Smooth muscle cell (in vitro differentiated cells): Measurements from ENCODE around the gene RELB. TPM values are rescaled to one million over a fixed set of nuclear protein-coding genes. Genes with fewer than 3 reads are reported as not detected.

Source experiments
- DNase-seq: peaks from one replicate; lab custom pipeline; 2025; ENCODE audit not compliant: unreplicated experiment; lab: John Stamatoyannopoulos, UW
- H2AFZ ChIP-seq: fragments of 200-600 bp; sonication (generic); 2 replicates; pipeline ENCODE4 v1.6.0; 2016; ENCODE audit warnings: antibody characterized with exemption, low read depth, mild to moderate bottlenecking
- H3F3A ChIP-seq: fragments of 200-600 bp; sonication (generic); 2 replicates; pipeline ENCODE4 v1.6.0; 2017; ENCODE audit warnings: antibody characterized with exemption, low read depth
- H3K27ac ChIP-seq: fragments of 200-600 bp; sonication (generic); 2 replicates; pipeline ENCODE4 v1.5.1; 2016; ENCODE audit warnings: low read depth, mild to moderate bottlenecking
- H3K27me3 ChIP-seq: fragments of 200-600 bp; sonication (generic); 2 replicates; pipeline ENCODE4 v1.6.1; 2016; ENCODE audit warnings: low read depth, mild to moderate bottlenecking
- H3K36me3 ChIP-seq: fragments of 200-600 bp; sonication (generic); 2 replicates; pipeline ENCODE4 v1.5.1; 2016; ENCODE audit warnings: low read depth
- H3K4me1 ChIP-seq: fragments of 200-600 bp; sonication (generic); 2 replicates; pipeline ENCODE4 v1.5.1; 2016; ENCODE audit warnings: low read depth
- H3K4me2 ChIP-seq: fragments of 200-600 bp; sonication (generic); 2 replicates; pipeline ENCODE4 v1.6.0; 2016; ENCODE audit warnings: mild to moderate bottlenecking
- H3K4me3 ChIP-seq: fragments of 200-600 bp; sonication (generic); 2 replicates; pipeline ENCODE4 v1.5.1; 2016; ENCODE audit warnings: mild to moderate bottlenecking
- H3K79me2 ChIP-seq: fragments of 200-600 bp; sonication (generic); 2 replicates; pipeline ENCODE4 v1.6.0; 2016; ENCODE audit warnings: low read depth, mild to moderate bottlenecking
- H3K9ac ChIP-seq: fragments of 200-600 bp; sonication (generic); 2 replicates; pipeline ENCODE4 v1.6.0; 2016; ENCODE audit warnings: low read depth
- H3K9me3 ChIP-seq: fragments of 200-600 bp; sonication (generic); replicated peaks from 2 replicates; pipeline ENCODE4 v1.5.1; 2016; ENCODE audit warnings: low read depth
- H4K20me1 ChIP-seq: fragments of 200-600 bp; sonication (generic); 2 replicates; pipeline ENCODE4 v1.6.0; 2016; ENCODE audit warnings: low read depth
- CTCF ChIP-seq: fragments of 200-600 bp; sonication (generic); IDR thresholded peaks from 2 replicates; pipeline ENCODE4 v1.5.1; 2017; ENCODE audit warnings: borderline replicate concordance, mild to moderate bottlenecking, antibody characterized with exemption; ENCODE audit not compliant: insufficient read depth, poor library complexity, severe bottlenecking
- WGBS: methylation state at CpG from one replicate; pipeline ENCODE4 v1.1.7; 2016; ENCODE audit warnings: low lambda C conversion rate; 5-methylcytosine and 5-hydroxymethylcytosine counted together
- polyA plus RNA-seq: library from polyadenylated mRNA; unstranded; fragments of >200 nt; fragmentation: Nextera tagmentation; extraction: Ambion mirVana; gene quantifications from 2 replicates; pipeline ENCODE4 v1.2.1, GENCODE V29; 2016
- small RNA-seq: library from RNA; depleted of rRNA; stranded (forward); fragments of <200 nt; gene quantifications from one replicate; pipeline ENCODE3, GENCODE V24; 2014
- total RNA-seq: library from RNA; depleted of rRNA; stranded (reverse); fragments of >200 nt; gene quantifications from 2 replicates; pipeline ENCODE4 v1.2.3, GENCODE V29; 2014

RELB gene
- total and polyA plus RNA-seq, 2 experiments from 2014 or later, result 11.2 to 27.1 TPM

- H3K4me3 ChIP-seq, result no peak overlapping the region
- WGBS, result over 99% methylated on average over 4 of the region's 4 CpGs
- H3K27me3 ChIP-seq, result no peaks in the 10 kb centered on the region
- H3K9me3 ChIP-seq, result no peaks in the 10 kb centered on the region
- no peak for TF ChIP-seq CTCF
- no peaks in the 10 kb centered on the region for H3K36me3 ChIP-seq
- H3K4me2 ChIP-seq, result no peak overlapping the region
- no peak for DNase-seq
- no peak overlapping the region for H3K27ac ChIP-seq
- peaks cover 13% of the 10 kb centered on the region for H4K20me1 ChIP-seq
- H3K4me1 ChIP-seq, result peaks cover 5% of the 10 kb centered on the region
- peaks cover 26% of the 10 kb centered on the region for H3K79me2 ChIP-seq
- H3F3A ChIP-seq, result peaks cover 8% of the 10 kb centered on the region
- H2AFZ ChIP-seq, result no peak overlapping the region
- H3K9ac ChIP-seq, result no peak overlapping the region
Measured at GRCh38 chr19:45086480-45086879, 85.2 kb downstream of the RELB start.

GRCh38 chr19:45087531-45087930 lies 86.3 kb downstream of the RELB start:
- H3K4me3 ChIP-seq, result no peak overlapping the region
- no peak for TF ChIP-seq CTCF
- H3K27me3 ChIP-seq, result no peaks in the 10 kb centered on the region
- WGBS, result 94% methylated on average over 11 of the region's 11 CpGs
- H3K9me3 ChIP-seq, result no peaks in the 10 kb centered on the region
- peaks cover 16% of the 10 kb centered on the region for H3K79me2 ChIP-seq
- no peak overlapping the region for H3K27ac ChIP-seq
- peaks cover 7% of the 10 kb centered on the region for H4K20me1 ChIP-seq
- H3K4me1 ChIP-seq, result peaks cover 5% of the 10 kb centered on the region
- H2AFZ ChIP-seq, result no peak overlapping the region
- H3K9ac ChIP-seq, result no peak overlapping the region
- H3K4me2 ChIP-seq, result no peak overlapping the region
- DNase-seq, result no peak
- peaks cover 8% of the 10 kb centered on the region for H3F3A ChIP-seq
- H3K36me3 ChIP-seq, result no peaks in the 10 kb centered on the region

Small RNA genes lying within 50 kb of the gene (small RNA-seq; reads per million reads assigned to genes)
- not detected for gene RNU6-611P

Other genes starting within 250 kb of the RELB start
- 0.40 and 0.90 TPM in 2 replicates for gene CBLC, start 223.6 kb upstream of the RELB start, total RNA-seq
- 0.87 and 2.3 TPM in 2 replicates for gene CBLC, start 223.6 kb upstream of the RELB start, polyA plus RNA-seq
- gene BCAM, start 192.4 kb upstream of the RELB start, total RNA-seq, result 1.7 and 5.0 TPM in 2 replicates
- gene BCAM, start 192.4 kb upstream of the RELB start, polyA plus RNA-seq, result 1.5 and 6.4 TPM in 2 replicates
- 91.5 and 94.6 TPM in 2 replicates for gene NECTIN2, start 155.2 kb upstream of the RELB start, total RNA-seq
- 160 and 164 TPM in 2 replicates for gene NECTIN2, start 155.2 kb upstream of the RELB start, polyA plus RNA-seq
- 38.7 and 96.0 TPM in 2 replicates for gene TOMM40, start 110.2 kb upstream of the RELB start, total RNA-seq
- 65.0 and 69.7 TPM in 2 replicates for gene TOMM40, start 110.2 kb upstream of the RELB start, polyA plus RNA-seq
- 228 and 237 TPM in 2 replicates for gene APOE, start 95.7 kb upstream of the RELB start, total RNA-seq
- gene APOE, start 95.7 kb upstream of the RELB start, polyA plus RNA-seq, result 329 and 458 TPM in 2 replicates
- gene APOC1, start 86.9 kb upstream of the RELB start, total RNA-seq, result 8.0 and 28.4 TPM in 2 replicates
- gene APOC1, start 86.9 kb upstream of the RELB start, polyA plus RNA-seq, result 28.6 and 31.5 TPM in 2 replicates
- not detected in 2 replicates for gene APOC4, start 59.2 kb upstream of the RELB start, total RNA-seq
- not detected in 2 replicates for gene APOC4, start 59.2 kb upstream of the RELB start, polyA plus RNA-seq
- 0.40 TPM in 1 of 2 replicates, not detected in the other for gene APOC2, start 55.4 kb upstream of the RELB start, total RNA-seq
- gene APOC2, start 55.4 kb upstream of the RELB start, polyA plus RNA-seq, result 0.29 and 0.61 TPM in 2 replicates
- 30.7 and 41.9 TPM in 2 replicates for gene CLPTM1, start 46.1 kb upstream of the RELB start, total RNA-seq
- 62.1 and 79.3 TPM in 2 replicates for gene CLPTM1, start 46.1 kb upstream of the RELB start, polyA plus RNA-seq
- 34.6 and 54.0 TPM in 2 replicates for gene CLASRP, start 37.6 kb downstream of the RELB start, total RNA-seq
- 24.3 and 34.3 TPM in 2 replicates for gene CLASRP, start 37.6 kb downstream of the RELB start, polyA plus RNA-seq
- 1.1 TPM in 1 of 2 replicates, not detected in the other for gene ZNF296, start 75.0 kb downstream of the RELB start, total RNA-seq
- gene ZNF296, start 75.0 kb downstream of the RELB start, polyA plus RNA-seq, result 0.21 and 1.7 TPM in 2 replicates
- 29.4 and 50.6 TPM in 2 replicates for gene GEMIN7, start 77.8 kb downstream of the RELB start, total RNA-seq
- 66.5 and 67.0 TPM in 2 replicates for gene GEMIN7, start 77.8 kb downstream of the RELB start, polyA plus RNA-seq
- gene PPP1R37, start 91.7 kb downstream of the RELB start, total RNA-seq, result 11.7 and 19.2 TPM in 2 replicates
- gene PPP1R37, start 91.7 kb downstream of the RELB start, polyA plus RNA-seq, result 8.2 and 8.7 TPM in 2 replicates
- gene NKPD1, start 159.5 kb downstream of the RELB start, total RNA-seq, result 1.1 and 1.6 TPM in 2 replicates
- gene NKPD1, start 159.5 kb downstream of the RELB start, polyA plus RNA-seq, result 0.13 and 1.1 TPM in 2 replicates
- 6.0 and 10.2 TPM in 2 replicates for gene TRAPPC6A, start 176.8 kb downstream of the RELB start, total RNA-seq
- 31.0 and 32.2 TPM in 2 replicates for gene TRAPPC6A, start 176.8 kb downstream of the RELB start, polyA plus RNA-seq
- 3.5 and 5.5 TPM in 2 replicates for gene BLOC1S3, start 177.3 kb downstream of the RELB start, total RNA-seq
- gene BLOC1S3, start 177.3 kb downstream of the RELB start, polyA plus RNA-seq, result 7.7 and 14.5 TPM in 2 replicates
- 0.76 and 1.8 TPM in 2 replicates for gene EXOC3L2, start 243.9 kb downstream of the RELB start, total RNA-seq
- gene EXOC3L2, start 243.9 kb downstream of the RELB start, polyA plus RNA-seq, result 6.0 and 7.5 TPM in 2 replicates
- 20.0 and 23.0 TPM in 2 replicates for gene MARK4, start 249.8 kb downstream of the RELB start, total RNA-seq
- gene MARK4, start 249.8 kb downstream of the RELB start, polyA plus RNA-seq, result 15.6 and 21.9 TPM in 2 replicates